ENCODE data around the gene OSBPL8. TPM values are rescaled to one million over a fixed set of nuclear protein-coding genes. Genes with fewer than 3 reads are reported as not detected.

Gene OSBPL8
- total RNA-seq, 2 experiments from 2014 or later = 84.4 to 85.7 TPM

- no peaks in the 10 kb centered on the region for H3K27me3 Mint-ChIP-seq
- H3K4me1 Mint-ChIP-seq = peaks cover 8% of the 10 kb centered on the region
- no peak overlapping the region for H3K4me3 Mint-ChIP-seq
- no peaks in the 10 kb centered on the region for H3K36me3 Mint-ChIP-seq
- H3K9me3 Mint-ChIP-seq = peaks cover 1% of the 10 kb centered on the region
- no peak for DNase-seq
- no peak overlapping the region for H3K27ac Mint-ChIP-seq
These were observed 9.4 kb upstream of the OSBPL8 start for GRCh38 chr12:76568888-76569551.

- no peaks in the 10 kb centered on the region for H3K9me3 Mint-ChIP-seq
- no peak for DNase-seq
- no peaks in the 10 kb centered on the region for H3K36me3 Mint-ChIP-seq
- H3K27me3 Mint-ChIP-seq = no peaks in the 10 kb centered on the region
- H3K4me1 Mint-ChIP-seq = peaks cover 8% of the 10 kb centered on the region
- no peak overlapping the region for H3K4me3 Mint-ChIP-seq
- H3K27ac Mint-ChIP-seq = no peak overlapping the region
These were observed 8.6 kb upstream of the OSBPL8 start for GRCh38 chr12:76568130-76568529.

- Mint-ChIP-seq H3K4me1 (peaks cover 12% of the 10 kb centered on the region), H3K36me3 (no peaks in the 10 kb centered on the region), H3K27ac (no peak overlapping the region), H3K27me3 (no peaks in the 10 kb centered on the region), H3K9me3 (no peaks in the 10 kb centered on the region), H3K4me3 (no peak overlapping the region)
- DNase-seq = no peak
These were observed 3.5 kb upstream of the OSBPL8 start for GRCh38 chr12:76563061-76563460.

DNA sequence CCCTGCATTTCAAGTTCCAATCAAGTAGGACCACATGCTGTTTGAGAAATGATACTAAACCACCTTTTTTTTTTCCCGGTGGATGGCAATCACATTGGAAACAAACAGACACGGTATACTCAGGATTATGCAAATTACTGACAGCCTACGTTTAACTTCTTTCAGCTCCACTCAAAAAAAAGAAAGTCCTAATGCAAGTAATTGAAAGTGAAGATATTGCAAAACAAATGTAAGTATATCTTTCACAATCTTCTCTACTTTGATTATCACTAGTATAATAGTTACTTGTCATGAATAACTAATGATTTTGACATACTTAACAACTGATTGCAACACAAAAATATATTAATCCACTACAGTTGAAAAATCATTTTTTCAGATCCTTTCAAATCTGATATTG lies 2.6 kb upstream of the OSBPL8 start:
- DNase-seq = no peak
- no peak overlapping the region for H3K27ac Mint-ChIP-seq
- H3K4me3 Mint-ChIP-seq = no peak overlapping the region
- H3K36me3 Mint-ChIP-seq = no peaks in the 10 kb centered on the region
- H3K9me3 Mint-ChIP-seq = no peaks in the 10 kb centered on the region
- H3K4me1 Mint-ChIP-seq = peaks cover 18% of the 10 kb centered on the region
- no peaks in the 10 kb centered on the region for H3K27me3 Mint-ChIP-seq

- no peak for DNase-seq
- Mint-ChIP-seq H3K4me1 (peaks cover 34% of the 10 kb centered on the region), H3K27ac (peak overlapping the region; percentile 99), H3K36me3 (peaks cover 7% of the 10 kb centered on the region), H3K27me3 (no peaks in the 10 kb centered on the region), H3K9me3 (no peaks in the 10 kb centered on the region), H3K4me3 (peak overlapping the region; percentile 90)
These were observed 518 bp upstream of the OSBPL8 start for GRCh38 chr12:76560086-76560491.

- H3K27me3 Mint-ChIP-seq = no peaks in the 10 kb centered on the region
These were observed 729 bp downstream of the OSBPL8 start for GRCh38 chr12:76558684-76559399.

DNA sequence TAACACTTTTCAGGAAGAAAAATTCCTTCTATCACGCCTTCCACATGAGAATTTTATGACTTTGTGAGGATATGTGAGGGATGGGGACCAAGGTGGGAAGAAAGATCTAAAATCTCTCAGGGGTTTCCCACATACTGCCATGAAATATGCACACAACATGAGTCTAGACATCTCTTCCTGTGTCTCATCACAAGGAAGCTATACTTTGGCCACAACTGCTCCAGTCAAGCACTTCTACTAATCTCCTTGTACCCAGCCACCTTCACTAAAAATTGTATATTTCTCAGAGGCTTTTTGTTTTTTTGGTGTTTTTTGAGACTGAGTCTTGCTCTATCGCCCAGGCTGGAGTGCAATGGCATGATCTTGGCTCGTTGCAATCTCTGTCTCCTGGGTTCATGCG lies 3.2 kb downstream of the OSBPL8 start:
- peak overlapping the region; percentile 32 for H3K27ac Mint-ChIP-seq
- peaks cover 15% of the 10 kb centered on the region for H3K36me3 Mint-ChIP-seq
- peak overlapping the region; percentile 25 for H3K4me3 Mint-ChIP-seq
- DNase-seq = no peak
- no peaks in the 10 kb centered on the region for H3K27me3 Mint-ChIP-seq
- H3K9me3 Mint-ChIP-seq = no peaks in the 10 kb centered on the region
- peaks cover 54% of the 10 kb centered on the region for H3K4me1 Mint-ChIP-seq

More at GRCh38 chr12:76558684-76559399, 729 bp downstream of the OSBPL8 start:
- Mint-ChIP-seq H3K4me1 (peaks cover 44% of the 10 kb centered on the region), H3K27ac (peak overlapping the region; percentile 99), H3K9me3 (no peaks in the 10 kb centered on the region), H3K4me3 (peak overlapping the region; percentile 90), H3K36me3 (peaks cover 7% of the 10 kb centered on the region)
- peak; percentile 88 for DNase-seq

GRCh38 chr12:76555797-76556196 lies 3.8 kb downstream of the OSBPL8 start:
- Mint-ChIP-seq H3K27me3 (no peaks in the 10 kb centered on the region), H3K9me3 (no peaks in the 10 kb centered on the region), H3K36me3 (peaks cover 15% of the 10 kb centered on the region), H3K4me3 (no peak overlapping the region), H3K4me1 (peaks cover 58% of the 10 kb centered on the region), H3K27ac (no peak overlapping the region)
- no peak for DNase-seq

GRCh38 chr12:76555231-76555767 lies 4.3 kb downstream of the OSBPL8 start:
- no peak for DNase-seq
- Mint-ChIP-seq H3K27ac (no peak overlapping the region), H3K9me3 (no peaks in the 10 kb centered on the region), H3K36me3 (peaks cover 15% of the 10 kb centered on the region), H3K4me1 (peaks cover 57% of the 10 kb centered on the region), H3K27me3 (no peaks in the 10 kb centered on the region), H3K4me3 (no peak overlapping the region)

GRCh38 chr12:76554405-76555230 lies 5.0 kb downstream of the OSBPL8 start:
- Mint-ChIP-seq H3K9me3 (no peaks in the 10 kb centered on the region), H3K27me3 (no peaks in the 10 kb centered on the region), H3K4me1 (peaks cover 61% of the 10 kb centered on the region), H3K27ac (no peak overlapping the region), H3K4me3 (no peak overlapping the region), H3K36me3 (peaks cover 19% of the 10 kb centered on the region)
- no peak for DNase-seq

DNA sequence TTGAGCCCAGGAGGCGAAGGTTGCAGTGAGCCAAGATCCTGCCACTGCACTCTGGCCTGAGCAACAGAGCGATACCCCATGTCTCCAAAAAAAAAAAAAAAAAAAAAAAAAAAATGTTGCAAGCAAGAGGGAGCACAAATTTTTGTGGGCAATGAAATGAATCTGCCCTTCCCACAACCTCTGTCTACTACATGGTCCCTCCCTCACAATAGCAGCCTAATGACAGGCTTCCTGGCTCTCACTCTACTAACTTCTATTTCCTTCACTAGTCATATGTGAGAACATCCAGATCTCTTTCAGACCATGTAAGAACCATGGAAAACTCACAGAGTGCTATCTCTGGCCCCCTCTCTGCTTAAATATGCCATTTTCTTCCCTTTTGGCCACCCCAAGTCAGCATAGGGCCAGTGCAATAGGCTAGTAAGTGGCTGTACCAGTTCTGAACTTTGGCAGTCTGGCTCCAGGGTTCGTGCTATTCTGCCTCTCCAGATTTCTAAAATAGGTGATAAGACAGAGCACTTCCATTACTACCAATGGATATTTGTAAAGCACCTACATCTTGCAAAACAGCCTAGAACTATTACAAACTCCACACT lies 7.1 kb downstream of the OSBPL8 start:
- Mint-ChIP-seq H3K36me3 (peaks cover 21% of the 10 kb centered on the region), H3K4me3 (no peak overlapping the region), H3K9me3 (no peaks in the 10 kb centered on the region), H3K4me1 (peaks cover 75% of the 10 kb centered on the region), H3K27ac (no peak overlapping the region), H3K27me3 (no peaks in the 10 kb centered on the region)
- no peak for DNase-seq

DNA sequence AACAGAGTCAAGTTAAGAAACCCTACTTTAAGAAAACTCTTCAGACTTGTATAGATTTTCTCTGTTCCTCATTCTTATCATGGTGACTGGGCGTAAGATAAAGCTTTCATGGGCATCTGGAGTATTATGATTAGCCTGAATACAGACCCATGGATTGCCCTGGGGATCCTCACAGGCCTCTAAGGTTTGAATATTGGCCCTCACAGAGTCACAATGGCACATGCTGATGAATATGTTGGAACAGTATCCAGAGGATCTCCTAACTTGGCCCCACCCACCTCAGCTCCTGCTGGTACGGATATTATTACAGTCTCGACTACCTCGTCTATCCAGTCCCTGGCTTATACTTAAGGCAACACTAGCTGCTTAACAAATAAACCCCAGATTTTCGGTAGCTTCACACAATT lies 8.1 kb downstream of the OSBPL8 start:
- H3K27me3 Mint-ChIP-seq = no peaks in the 10 kb centered on the region
- H3K36me3 Mint-ChIP-seq = peaks cover 19% of the 10 kb centered on the region
- no peak overlapping the region for H3K27ac Mint-ChIP-seq
- no peak overlapping the region for H3K4me3 Mint-ChIP-seq
- DNase-seq = no peak
- H3K4me1 Mint-ChIP-seq = peaks cover 76% of the 10 kb centered on the region
- no peaks in the 10 kb centered on the region for H3K9me3 Mint-ChIP-seq

DNA sequence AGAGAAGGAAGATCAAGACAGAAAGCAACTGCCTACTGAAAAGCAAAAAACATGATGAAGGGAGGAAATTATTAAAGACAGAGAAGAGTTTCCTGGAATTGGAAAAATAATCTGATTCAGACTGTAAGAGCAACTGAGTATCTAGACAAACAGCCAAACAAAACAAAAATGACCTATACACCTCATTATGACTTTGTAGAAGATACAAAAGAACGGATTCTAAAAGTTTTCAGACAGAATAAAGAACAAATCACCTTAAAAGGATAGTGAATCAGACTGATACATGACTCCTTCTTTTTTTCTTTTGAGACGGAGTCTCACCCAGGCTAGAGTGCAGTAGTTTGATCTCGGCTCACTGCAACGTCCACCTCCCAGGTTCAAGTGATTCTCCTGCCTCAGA lies 10.4 kb downstream of the OSBPL8 start:
- Mint-ChIP-seq H3K4me3 (no peak overlapping the region), H3K36me3 (peaks cover 14% of the 10 kb centered on the region), H3K27ac (no peak overlapping the region), H3K27me3 (no peaks in the 10 kb centered on the region), H3K9me3 (no peaks in the 10 kb centered on the region), H3K4me1 (peaks cover 67% of the 10 kb centered on the region)
- no peak for DNase-seq

GRCh38 chr12:76548222-76548837 lies 11.2 kb downstream of the OSBPL8 start:
- Mint-ChIP-seq H3K27ac (no peak overlapping the region), H3K27me3 (no peaks in the 10 kb centered on the region), H3K4me3 (no peak overlapping the region), H3K36me3 (peaks cover 14% of the 10 kb centered on the region), H3K9me3 (no peaks in the 10 kb centered on the region), H3K4me1 (peaks cover 70% of the 10 kb centered on the region)
- no peak for DNase-seq

All from activated naive CD8-positive, alpha-beta T cell treated with anti-CD3 and anti-CD28 coated beads for 36 hours (primary cell).